ENCODE data around the gene CWC27.

Gene CWC27

DNA sequence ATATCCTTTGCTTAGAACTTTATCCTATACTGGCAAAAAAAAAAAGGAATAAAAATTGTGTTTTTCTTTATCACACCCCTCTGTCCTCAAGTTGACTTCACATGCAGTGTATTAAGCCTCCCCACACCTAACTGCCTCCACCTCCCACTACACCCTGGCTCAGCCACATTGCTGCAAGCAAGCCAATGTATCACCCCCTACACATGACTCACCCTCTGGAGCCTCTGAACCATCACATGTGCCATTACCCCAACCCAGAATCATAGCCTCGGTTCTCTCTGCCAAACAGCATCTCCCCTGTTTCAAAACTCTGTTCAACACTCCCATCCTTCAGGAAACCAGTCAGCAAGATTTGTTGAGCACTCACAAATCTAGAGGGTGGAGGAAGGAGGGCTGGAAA lies 209.0 kb downstream of the CWC27 start:
- no peak overlapping the region for H3K27ac Mint-ChIP-seq
- H3K27me3 Mint-ChIP-seq = no peaks in the 10 kb centered on the region
- H3K9me3 Mint-ChIP-seq = no peaks in the 10 kb centered on the region
- no peak for DNase-seq
- peaks cover 64% of the 10 kb centered on the region for H3K36me3 Mint-ChIP-seq (ENCODE audit: low read depth)
- peaks cover 4% of the 10 kb centered on the region for H3K4me1 Mint-ChIP-seq (ENCODE audit: low read depth)
- no peak overlapping the region for H3K4me3 Mint-ChIP-seq

DNA sequence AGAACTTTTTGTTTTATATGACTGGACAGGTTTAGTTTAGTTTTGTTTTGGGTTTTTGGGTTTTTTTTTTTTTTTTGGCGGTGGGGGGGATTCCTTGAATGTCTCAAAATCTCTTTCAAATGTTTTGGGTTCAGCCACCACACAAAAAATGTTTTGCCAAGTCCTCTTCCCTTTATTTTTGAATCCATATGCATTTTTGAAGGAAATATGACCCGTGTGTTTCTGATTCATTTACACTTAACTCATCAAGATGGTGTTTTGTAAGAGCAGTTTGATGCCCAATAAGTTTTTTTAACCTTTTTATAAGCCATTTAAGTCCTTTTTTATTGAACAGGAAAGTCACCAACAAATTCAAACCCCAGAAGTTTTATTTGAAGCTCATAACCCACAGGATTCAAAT lies 209.8 kb downstream of the CWC27 start:
- no peaks in the 10 kb centered on the region for H3K27me3 Mint-ChIP-seq
- no peaks in the 10 kb centered on the region for H3K9me3 Mint-ChIP-seq
- no peak overlapping the region for H3K4me3 Mint-ChIP-seq
- no peak for DNase-seq
- H3K36me3 Mint-ChIP-seq (ENCODE audit: low read depth) = peaks cover 62% of the 10 kb centered on the region
- no peak overlapping the region for H3K27ac Mint-ChIP-seq
- H3K4me1 Mint-ChIP-seq (ENCODE audit: low read depth) = peaks cover 4% of the 10 kb centered on the region

DNA sequence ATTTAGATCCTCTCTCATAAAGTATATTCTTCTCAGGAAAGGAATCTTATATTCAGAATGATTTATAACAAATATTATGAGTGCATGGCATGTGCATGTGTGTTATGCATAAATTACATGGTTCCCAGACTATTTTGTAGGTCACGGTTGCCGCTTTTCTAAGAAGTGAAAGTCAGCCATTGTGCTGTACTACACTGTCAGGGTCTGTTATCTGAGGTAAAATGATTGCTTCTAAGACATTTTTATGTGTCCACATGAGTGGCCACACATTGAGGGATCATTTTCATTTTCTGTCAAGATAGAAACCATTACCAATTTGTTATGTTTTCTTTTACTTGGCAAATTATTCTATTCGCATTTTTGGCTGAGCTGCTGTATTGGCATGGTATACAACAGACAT lies 210.8 kb downstream of the CWC27 start:
- H3K27me3 Mint-ChIP-seq = no peaks in the 10 kb centered on the region
- no peak overlapping the region for H3K27ac Mint-ChIP-seq
- H3K9me3 Mint-ChIP-seq = no peaks in the 10 kb centered on the region
- peaks cover 4% of the 10 kb centered on the region for H3K4me1 Mint-ChIP-seq (ENCODE audit: low read depth)
- DNase-seq = no peak
- no peak overlapping the region for H3K4me3 Mint-ChIP-seq
- peaks cover 58% of the 10 kb centered on the region for H3K36me3 Mint-ChIP-seq (ENCODE audit: low read depth)

DNA sequence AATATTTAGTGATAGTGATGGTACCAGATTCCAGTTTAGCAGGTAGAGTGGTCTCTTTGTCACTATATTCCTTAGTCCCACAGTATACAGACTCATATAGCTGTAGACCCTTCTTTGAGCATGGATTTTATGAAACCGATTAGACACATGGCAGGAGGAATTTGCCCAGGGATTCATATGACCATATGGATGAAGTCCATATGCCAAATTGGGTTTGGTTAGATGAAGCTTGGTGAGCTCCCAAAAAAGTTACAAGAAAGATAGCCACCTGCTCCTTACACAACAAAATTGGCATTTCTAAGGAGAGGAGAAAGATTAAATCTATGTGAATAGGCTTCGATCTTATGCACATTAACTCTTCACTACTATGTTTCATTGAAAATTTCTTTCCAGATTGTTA lies 211.4 kb downstream of the CWC27 start:
- Mint-ChIP-seq H3K27ac (no peak overlapping the region), H3K9me3 (no peaks in the 10 kb centered on the region), H3K4me1 (ENCODE audit: low read depth) (peaks cover 4% of the 10 kb centered on the region), H3K27me3 (no peaks in the 10 kb centered on the region), H3K36me3 (ENCODE audit: low read depth) (peaks cover 57% of the 10 kb centered on the region), H3K4me3 (no peak overlapping the region)
- DNase-seq = no peak

DNA sequence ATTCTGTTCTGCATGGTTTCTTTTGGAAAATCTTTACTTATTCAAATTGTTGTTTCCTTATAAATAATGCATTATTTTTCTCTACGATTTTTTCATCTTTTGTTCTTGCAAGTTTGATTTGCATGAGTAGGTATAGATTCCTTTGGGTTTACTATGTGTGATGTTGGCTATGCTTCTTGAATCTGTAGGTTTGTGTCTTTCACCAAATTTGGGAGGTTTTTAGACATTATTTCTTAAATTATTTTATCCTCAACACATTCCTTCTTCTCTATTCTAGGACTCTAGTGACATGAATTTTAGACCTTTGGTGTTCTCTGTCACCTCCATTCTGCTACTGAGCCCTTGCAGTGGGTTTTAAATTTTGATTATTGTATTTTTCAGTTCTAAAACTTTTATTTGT lies 219.0 kb downstream of the CWC27 start:
- DNase-seq = no peak
- Mint-ChIP-seq H3K4me1 (ENCODE audit: low read depth) (peaks cover 4% of the 10 kb centered on the region), H3K27ac (no peak overlapping the region), H3K9me3 (peaks cover 11% of the 10 kb centered on the region), H3K36me3 (ENCODE audit: low read depth) (peaks cover 51% of the 10 kb centered on the region), H3K27me3 (no peaks in the 10 kb centered on the region), H3K4me3 (no peak overlapping the region)

DNA sequence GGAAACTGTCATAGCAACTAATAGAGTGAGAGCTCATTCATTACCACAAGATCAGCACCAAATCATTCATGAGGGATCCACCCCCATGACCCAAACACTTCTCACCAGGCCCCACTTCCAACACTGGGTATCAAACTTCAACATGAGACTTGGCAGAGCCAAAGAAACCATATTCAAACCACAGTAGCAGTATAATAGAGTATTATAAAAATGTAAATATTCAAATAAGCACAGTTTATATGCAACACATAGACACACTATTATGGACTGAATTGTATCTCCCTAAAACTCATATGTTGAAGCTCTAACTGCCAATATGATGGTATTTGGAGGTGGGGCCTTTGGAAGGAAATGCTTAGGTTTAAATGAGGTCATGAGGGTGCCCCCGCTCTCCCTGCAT lies 240.5 kb downstream of the CWC27 start:
- Mint-ChIP-seq H3K36me3 (ENCODE audit: low read depth) (peaks cover 13% of the 10 kb centered on the region), H3K4me3 (no peak overlapping the region), H3K4me1 (ENCODE audit: low read depth) (no peaks in the 10 kb centered on the region), H3K9me3 (no peaks in the 10 kb centered on the region), H3K27ac (no peak overlapping the region), H3K27me3 (no peaks in the 10 kb centered on the region)
- no peak for DNase-seq

DNA sequence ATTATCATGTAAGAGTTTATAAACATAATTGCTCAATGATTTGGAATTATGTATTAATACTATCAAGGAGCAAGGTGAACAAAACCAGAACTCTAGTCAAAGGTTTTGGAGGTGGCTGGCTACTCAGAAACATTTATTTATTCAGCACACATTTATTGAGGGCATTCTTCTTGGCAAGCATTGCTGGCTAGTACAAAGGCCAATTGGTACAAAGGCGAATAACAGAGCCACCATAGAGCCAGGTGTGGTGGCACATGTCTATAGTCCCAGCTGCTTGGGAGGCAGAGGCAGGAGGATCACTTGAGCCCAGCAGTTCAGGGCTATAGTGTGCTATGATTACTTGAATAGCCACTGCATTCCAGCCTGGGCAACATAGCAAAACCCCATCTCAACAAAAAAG lies 242.1 kb downstream of the CWC27 start:
- DNase-seq = no peak
- Mint-ChIP-seq H3K4me1 (ENCODE audit: low read depth) (no peaks in the 10 kb centered on the region), H3K27me3 (no peaks in the 10 kb centered on the region), H3K36me3 (ENCODE audit: low read depth) (peaks cover 13% of the 10 kb centered on the region), H3K9me3 (no peaks in the 10 kb centered on the region), H3K27ac (no peak overlapping the region), H3K4me3 (no peak overlapping the region)

DNA sequence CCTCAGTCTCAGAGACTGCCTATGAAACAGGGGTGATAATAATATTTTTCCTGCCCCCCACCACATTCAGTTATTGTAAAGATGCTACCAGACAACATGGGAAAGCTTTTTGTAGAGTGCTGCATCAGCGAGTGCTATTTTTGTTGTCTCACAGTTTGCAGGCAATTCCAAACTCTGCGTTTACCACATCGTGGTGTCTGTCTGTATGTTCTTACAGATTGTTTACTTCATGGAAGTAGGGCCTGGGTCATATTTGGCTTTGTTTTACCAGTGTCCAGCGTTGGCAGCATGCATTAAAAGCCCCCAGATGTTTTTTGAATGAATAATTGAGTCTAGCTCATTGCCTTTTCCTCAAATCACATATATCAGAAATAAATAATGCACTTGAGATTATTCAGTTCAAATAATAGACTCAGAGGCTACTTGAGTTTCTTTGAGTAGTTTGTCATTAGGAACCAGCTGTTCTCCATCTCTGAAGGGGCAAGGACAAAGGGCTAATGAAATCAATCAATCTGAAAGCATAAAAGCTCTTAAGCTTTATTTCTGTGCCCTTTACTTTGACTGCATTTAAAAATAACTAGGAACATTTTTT lies 243.7 kb downstream of the CWC27 start:
- Mint-ChIP-seq H3K9me3 (no peaks in the 10 kb centered on the region), H3K4me1 (ENCODE audit: low read depth) (no peaks in the 10 kb centered on the region), H3K27me3 (no peaks in the 10 kb centered on the region), H3K4me3 (no peak overlapping the region), H3K36me3 (ENCODE audit: low read depth) (peaks cover 4% of the 10 kb centered on the region), H3K27ac (no peak overlapping the region)
- DNase-seq = no peak

DNA sequence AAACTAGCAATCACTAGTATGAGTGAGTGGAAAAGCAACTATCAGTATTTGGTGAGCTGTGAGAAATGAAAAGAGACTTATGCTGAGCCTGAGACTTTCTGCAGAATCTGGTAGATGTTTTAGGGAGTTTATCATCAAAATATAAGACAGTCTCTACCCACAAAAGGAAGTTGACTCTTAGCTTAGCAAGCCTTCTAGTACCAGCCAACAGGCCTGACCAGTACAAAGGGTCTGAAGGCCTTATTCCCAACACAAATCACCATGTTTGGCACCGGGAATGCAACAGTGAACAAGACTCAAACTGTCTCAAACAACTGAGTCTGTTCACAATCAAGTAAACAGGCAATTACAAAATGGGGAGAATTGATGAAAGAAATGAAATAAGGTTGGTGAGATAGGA lies 244.4 kb downstream of the CWC27 start:
- DNase-seq = no peak
- Mint-ChIP-seq H3K4me1 (ENCODE audit: low read depth) (no peaks in the 10 kb centered on the region), H3K9me3 (no peaks in the 10 kb centered on the region), H3K4me3 (no peak overlapping the region), H3K27ac (no peak overlapping the region), H3K27me3 (no peaks in the 10 kb centered on the region), H3K36me3 (ENCODE audit: low read depth) (peaks cover 5% of the 10 kb centered on the region)

DNA sequence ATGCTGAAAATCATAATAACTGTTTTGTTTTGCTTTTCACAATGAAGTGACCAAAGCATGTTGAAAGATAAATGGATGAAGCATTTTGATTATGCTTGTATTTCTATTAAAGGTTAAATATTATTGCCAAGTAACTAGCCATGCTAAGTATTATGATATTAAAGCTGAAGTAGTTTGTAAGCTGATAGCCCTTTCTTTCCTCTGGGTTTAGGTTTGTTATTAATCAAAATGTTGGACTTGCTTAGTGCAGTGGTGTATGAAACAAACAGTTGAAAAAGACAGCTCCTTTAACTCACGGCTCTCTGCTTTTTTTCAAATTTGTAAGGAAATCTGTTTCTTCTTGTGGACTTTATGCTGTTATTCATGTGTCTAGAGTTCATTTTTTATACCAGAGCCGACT lies 246.0 kb downstream of the CWC27 start:
- Mint-ChIP-seq H3K27me3 (no peaks in the 10 kb centered on the region), H3K4me3 (no peak overlapping the region), H3K4me1 (ENCODE audit: low read depth) (no peaks in the 10 kb centered on the region), H3K27ac (no peak overlapping the region), H3K36me3 (ENCODE audit: low read depth) (peaks cover 9% of the 10 kb centered on the region), H3K9me3 (no peaks in the 10 kb centered on the region)
- no peak for DNase-seq

DNA sequence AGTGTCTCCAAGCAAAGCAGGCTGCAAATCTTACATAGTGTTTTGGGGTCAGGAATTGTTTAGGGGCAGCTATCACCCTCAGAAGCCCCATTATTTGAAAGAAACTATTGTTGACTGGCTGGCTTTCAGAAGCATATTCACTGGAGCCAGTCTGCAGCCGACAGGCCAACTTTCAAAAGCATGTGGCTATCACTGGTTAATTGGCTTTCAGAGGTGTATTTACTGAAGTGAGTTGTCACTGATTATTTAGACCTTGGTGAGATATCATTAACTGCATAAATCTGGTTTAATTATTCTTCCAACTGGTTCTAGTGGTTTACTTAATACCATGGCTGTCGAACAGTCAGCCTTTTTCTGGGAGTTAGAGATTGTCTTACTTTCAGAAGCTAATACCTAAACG lies 247.0 kb downstream of the CWC27 start:
- Mint-ChIP-seq H3K4me3 (no peak overlapping the region), H3K36me3 (ENCODE audit: low read depth) (peaks cover 11% of the 10 kb centered on the region), H3K27me3 (no peaks in the 10 kb centered on the region), H3K27ac (no peak overlapping the region), H3K9me3 (no peaks in the 10 kb centered on the region), H3K4me1 (ENCODE audit: low read depth) (peaks cover 8% of the 10 kb centered on the region)
- DNase-seq = no peak

DNA sequence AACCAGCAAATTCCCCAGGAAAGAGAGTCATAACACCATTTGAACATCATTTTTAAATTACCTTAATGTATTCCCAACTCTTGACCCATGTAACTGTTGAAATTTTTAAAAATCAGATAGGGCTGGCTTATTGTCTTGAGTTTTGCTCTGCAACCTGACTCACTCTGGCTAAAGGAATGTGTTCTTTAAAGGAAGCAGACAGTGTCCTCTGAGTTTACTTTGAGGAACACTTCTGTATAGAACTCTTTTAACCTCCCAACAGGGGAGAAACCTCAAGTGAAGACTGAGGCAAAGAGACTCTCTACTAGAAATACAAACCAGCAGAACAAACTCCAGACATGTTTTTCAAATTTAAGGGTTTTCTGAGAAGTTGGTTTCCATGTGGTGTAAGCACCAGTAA lies 248.9 kb downstream of the CWC27 start:
- H3K4me3 Mint-ChIP-seq = no peak overlapping the region

DNA sequence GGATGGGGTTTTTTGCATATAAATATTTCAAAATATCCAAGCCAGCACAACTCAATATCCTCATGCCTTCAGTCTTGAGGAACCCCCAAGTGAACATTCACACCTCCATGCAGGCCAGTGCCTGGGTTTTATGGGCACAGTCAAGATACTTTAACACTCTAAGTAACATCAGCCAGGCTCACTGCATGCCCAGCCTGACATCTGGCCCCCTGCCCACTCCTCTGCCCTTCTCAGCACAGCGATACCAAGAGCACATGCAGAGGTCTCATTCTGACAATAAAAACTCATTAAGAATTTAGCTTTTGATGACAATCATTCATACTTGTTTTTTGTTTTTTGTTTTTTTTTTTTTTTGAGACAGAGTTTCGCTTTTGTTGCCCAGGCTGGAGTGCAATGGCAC lies 250.0 kb downstream of the CWC27 start:
- DNase-seq = no peak
- peaks cover 11% of the 10 kb centered on the region for H3K36me3 Mint-ChIP-seq (ENCODE audit: low read depth)
- peaks cover 19% of the 10 kb centered on the region for H3K4me1 Mint-ChIP-seq (ENCODE audit: low read depth)
- no peak overlapping the region for H3K27ac Mint-ChIP-seq
- H3K27me3 Mint-ChIP-seq = no peaks in the 10 kb centered on the region
- H3K9me3 Mint-ChIP-seq = no peaks in the 10 kb centered on the region
- H3K4me3 Mint-ChIP-seq = no peak overlapping the region

More for the DNA sequence above, 248.9 kb downstream of the CWC27 start:
- Mint-ChIP-seq H3K27me3 (no peaks in the 10 kb centered on the region), H3K9me3 (no peaks in the 10 kb centered on the region), H3K36me3 (ENCODE audit: low read depth) (peaks cover 11% of the 10 kb centered on the region), H3K27ac (no peak overlapping the region), H3K4me1 (ENCODE audit: low read depth) (peaks cover 19% of the 10 kb centered on the region)
- DNase-seq = no peak

DNA sequence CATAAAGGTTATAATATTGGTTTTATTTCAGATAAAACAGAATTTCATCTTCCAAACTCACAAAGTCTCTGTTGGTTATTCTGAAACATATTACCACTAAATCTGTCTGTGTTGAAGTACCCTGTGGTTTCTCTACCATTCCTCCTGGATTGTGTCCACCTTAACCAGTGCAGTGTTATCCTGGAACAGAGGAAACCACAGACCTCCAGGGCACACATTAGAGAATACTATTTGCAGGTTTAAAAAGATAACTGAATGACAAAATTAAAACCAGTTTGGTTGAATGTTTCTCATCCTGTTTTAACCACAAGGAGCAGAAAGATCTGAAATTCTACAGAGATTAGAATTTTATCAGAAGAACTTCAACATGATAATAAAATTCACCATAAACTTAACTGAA lies 251.8 kb downstream of the CWC27 start:
- Mint-ChIP-seq H3K27ac (no peak overlapping the region), H3K36me3 (ENCODE audit: low read depth) (peaks cover 11% of the 10 kb centered on the region), H3K4me1 (ENCODE audit: low read depth) (peaks cover 19% of the 10 kb centered on the region), H3K4me3 (no peak overlapping the region), H3K9me3 (no peaks in the 10 kb centered on the region), H3K27me3 (no peaks in the 10 kb centered on the region)
- no peak for DNase-seq

DNA sequence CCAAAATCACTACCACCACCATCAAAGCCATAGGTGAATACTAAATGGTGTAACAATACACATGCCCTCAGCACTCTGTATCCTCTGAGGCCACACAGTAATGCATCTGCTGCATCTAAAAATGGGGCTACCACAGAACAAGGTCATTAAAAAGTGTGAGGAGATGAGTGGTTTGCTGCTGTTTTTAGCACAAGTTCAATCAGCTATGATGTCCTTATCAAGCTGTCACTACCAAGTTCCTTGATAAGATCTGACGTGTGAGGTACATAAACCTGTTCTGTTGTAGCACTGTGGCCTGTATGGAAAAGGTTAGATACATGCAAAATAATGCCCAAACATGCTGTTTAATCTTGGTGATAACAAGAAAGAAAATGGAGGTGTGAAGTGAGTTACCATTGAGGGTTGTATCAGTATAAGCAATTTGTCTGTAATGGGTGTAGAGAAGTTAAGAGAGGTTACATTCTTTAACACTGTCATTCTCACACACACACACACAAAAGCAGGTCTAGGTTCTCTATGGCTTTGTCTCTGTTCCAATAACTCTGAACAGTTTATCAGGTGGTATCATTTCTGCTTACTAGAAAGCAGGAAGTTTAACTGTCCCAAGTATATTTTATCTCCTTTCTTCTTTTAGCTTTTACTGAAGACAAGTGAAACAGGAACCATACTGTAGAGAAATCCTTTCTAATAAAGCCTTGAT lies 252.9 kb downstream of the CWC27 start:
- Mint-ChIP-seq H3K27ac (no peak overlapping the region), H3K27me3 (no peaks in the 10 kb centered on the region), H3K9me3 (no peaks in the 10 kb centered on the region), H3K4me3 (no peak overlapping the region), H3K36me3 (ENCODE audit: low read depth) (peaks cover 11% of the 10 kb centered on the region), H3K4me1 (ENCODE audit: low read depth) (peaks cover 22% of the 10 kb centered on the region)
- DNase-seq = no peak

DNA sequence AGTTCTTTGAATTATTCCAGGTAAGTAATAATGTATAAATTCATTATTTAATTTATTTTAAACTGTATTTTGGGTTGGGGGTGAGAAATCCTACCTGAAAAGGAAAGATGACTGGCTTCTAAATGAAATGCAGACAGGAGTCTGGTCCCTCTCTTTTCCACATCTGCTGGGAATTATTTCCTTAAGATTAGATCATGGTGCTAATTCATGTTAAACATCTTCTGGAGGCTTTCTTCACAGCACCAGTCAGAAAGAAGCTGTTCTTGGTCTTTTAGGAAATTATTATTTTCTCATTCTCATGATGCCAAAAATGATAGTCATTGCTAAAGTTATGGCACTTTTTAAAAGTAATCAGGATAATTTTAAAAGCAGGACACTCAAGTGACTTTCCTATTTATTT lies 254.2 kb downstream of the CWC27 start:
- H3K27ac Mint-ChIP-seq = no peak overlapping the region
- no peaks in the 10 kb centered on the region for H3K27me3 Mint-ChIP-seq
- H3K4me3 Mint-ChIP-seq = no peak overlapping the region
- no peaks in the 10 kb centered on the region for H3K9me3 Mint-ChIP-seq
- peaks cover 30% of the 10 kb centered on the region for H3K4me1 Mint-ChIP-seq (ENCODE audit: low read depth)
- DNase-seq = no peak
- peaks cover 10% of the 10 kb centered on the region for H3K36me3 Mint-ChIP-seq (ENCODE audit: low read depth)
